Mesodermal cell (in vitro differentiated cells): ENCODE measurements around the gene ERBB3.
"Not testable (repeated sequence)": the region's sequence is repeated elsewhere in the genome, so short reads cannot be mapped to it uniquely, and the experiment has no call there.

ENCODE experiments used
- H3K27ac ChIP-seq: 2 replicates; pipeline ENCODE4 v1.7.0; 2013; ENCODE audit warnings: mild to moderate bottlenecking, low read depth, low read length, moderate library complexity; ENCODE audit not compliant: severe bottlenecking
- H3K36me3 ChIP-seq: 2 replicates; pipeline ENCODE4 v1.7.1; 2013; ENCODE audit warnings: mild to moderate bottlenecking, low read length, moderate library complexity; ENCODE audit not compliant: control insufficient read depth, insufficient read depth
- H3K4me1 ChIP-seq: one replicate; pipeline ENCODE4 v1.7.1; 2013; ENCODE audit warnings: mild to moderate bottlenecking, low read length; ENCODE audit not compliant: insufficient read depth, control insufficient read depth, poor library complexity, severe bottlenecking
- H3K4me3 ChIP-seq: 2 replicates; pipeline ENCODE4 v1.7.0; 2013; ENCODE audit warnings: low read length, control low read depth, mild to moderate bottlenecking; ENCODE audit not compliant: insufficient read depth, poor library complexity, severe bottlenecking; ENCODE audit errors: extremely low read depth
- H3K9me3 ChIP-seq: 2 replicates; pipeline ENCODE4 v1.7.1; 2013; ENCODE audit warnings: mild to moderate bottlenecking, low read length, moderate library complexity; ENCODE audit not compliant: control insufficient read depth
- WGBS, 2 experiments: methylation state at CpG; one replicate each; pipeline ENCODE4 v1.1.5; 2013; ENCODE audit warnings: missing lambda C conversion rate in 2 of 2; ENCODE audit not compliant: insufficient coverage in 2 of 2; 5-methylcytosine and 5-hydroxymethylcytosine counted together

Gene ERBB3

DNA sequence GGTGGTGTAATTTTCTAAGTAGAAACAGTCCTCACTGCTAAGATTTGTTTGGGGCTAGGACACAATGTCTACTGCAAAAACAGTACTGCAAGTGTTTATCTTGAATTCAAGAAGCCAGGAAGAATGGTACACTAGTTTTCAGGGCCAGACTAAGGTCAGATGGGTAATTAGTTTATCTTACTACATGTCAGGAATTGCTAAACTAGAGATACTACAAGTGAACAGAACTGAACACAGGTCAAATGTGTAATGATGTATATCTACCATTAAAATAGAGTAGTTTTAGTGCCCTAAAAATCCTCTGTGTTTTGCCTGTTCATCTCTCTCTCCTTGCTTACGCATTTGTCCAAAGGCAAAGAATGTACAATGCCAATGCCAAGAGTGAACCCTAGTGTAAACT, 34.1 kb downstream of the ERBB3 start:
- 83 to 100% methylated on average over 1 of the region's 1 CpG for WGBS, 2 experiments
- peaks cover 4% of the 10 kb centered on the region for H3K9me3 ChIP-seq
- H3K36me3 ChIP-seq, result peaks cover 57% of the 10 kb centered on the region
- no peak overlapping the region for H3K4me3 ChIP-seq
- H3K4me1 ChIP-seq, result peaks cover 6% of the 10 kb centered on the region
- H3K27ac ChIP-seq, result no peak overlapping the region

DNA sequence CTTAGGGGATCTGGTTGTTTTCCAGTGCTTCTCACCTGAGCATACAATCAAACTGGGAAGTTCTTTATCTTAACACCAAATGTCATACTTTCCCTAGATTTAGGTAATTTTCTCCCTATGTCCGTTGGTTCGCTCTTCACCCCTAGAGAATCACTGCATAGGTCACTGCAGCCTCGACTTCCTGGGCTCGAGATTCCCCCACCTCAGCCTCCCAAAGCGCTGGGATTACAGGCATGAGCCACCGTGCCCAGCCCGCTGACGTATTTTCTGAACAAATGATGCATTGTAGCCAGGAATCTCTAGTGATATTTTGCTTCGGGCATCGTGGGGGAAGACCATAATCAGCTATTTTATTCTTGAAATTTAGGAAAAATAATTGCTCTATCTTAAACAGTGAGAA, 35.4 kb downstream of the ERBB3 start:
- Histone ChIP-seq H3K4me3 (peak overlapping the region; percentile 86), H3K9me3 (peaks cover 4% of the 10 kb centered on the region), H3K4me1 (peaks cover 17% of the 10 kb centered on the region), H3K27ac (peak overlapping the region; percentile 97), H3K36me3 (peaks cover 46% of the 10 kb centered on the region)
- WGBS, 2 experiments, result 68 to 77% methylated on average over 8 to 10 of the region's 10 CpGs

DNA sequence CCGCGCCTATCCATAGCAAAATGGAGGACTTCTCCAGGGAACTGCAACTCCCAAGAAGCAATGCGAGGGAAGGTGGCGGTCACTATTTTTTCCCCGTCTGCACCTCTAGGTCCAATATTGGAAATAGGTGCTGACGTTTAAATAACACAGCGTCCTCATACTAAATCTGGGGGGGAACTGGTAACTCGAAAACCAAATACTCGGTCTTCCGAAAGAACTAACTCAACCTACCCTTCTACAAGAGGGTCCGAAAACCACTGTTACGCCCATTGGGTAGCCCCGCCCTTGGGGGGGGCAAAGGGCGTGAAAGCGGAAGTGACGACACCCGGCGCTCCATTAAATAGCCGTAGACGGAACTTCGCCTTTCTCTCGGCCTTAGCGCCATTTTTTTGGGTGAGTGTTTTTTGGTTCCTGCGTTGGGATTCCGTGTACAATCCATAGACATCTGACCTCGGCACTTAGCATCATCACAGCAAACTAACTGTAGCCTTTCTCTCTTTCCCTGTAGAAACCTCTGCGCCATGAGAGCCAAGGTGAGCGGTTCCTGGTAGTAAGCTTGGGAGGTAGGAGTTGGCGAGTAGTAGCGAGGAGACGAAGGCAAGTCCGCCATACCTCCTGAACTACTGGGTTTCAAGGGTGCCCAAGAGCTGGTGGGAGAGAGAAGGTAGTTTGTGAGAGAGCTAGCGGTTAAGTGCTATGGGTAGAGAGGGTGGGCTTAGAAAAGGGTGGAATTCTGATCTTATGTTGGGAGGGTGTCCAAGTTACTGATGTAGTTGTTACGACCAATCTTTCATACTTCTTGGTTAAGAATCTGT, 36.5 kb downstream of the ERBB3 start, which contains the start of gene RPL41:
Gene RPL41 (plus strand): TSS at position 367 of the 815 bp plus-strand sequence.
- 0 to 1% methylated on average over 22 to 27 of the region's 34 CpGs for WGBS, 2 experiments
- Histone ChIP-seq H3K9me3 (peaks cover 4% of the 10 kb centered on the region), H3K4me1 (peaks cover 17% of the 10 kb centered on the region), H3K4me3 (peak within 1 kb of the TSS; percentile 86), H3K36me3 (peaks cover 46% of the 10 kb centered on the region), H3K27ac (peak within 1 kb of the TSS; percentile 97)

DNA sequence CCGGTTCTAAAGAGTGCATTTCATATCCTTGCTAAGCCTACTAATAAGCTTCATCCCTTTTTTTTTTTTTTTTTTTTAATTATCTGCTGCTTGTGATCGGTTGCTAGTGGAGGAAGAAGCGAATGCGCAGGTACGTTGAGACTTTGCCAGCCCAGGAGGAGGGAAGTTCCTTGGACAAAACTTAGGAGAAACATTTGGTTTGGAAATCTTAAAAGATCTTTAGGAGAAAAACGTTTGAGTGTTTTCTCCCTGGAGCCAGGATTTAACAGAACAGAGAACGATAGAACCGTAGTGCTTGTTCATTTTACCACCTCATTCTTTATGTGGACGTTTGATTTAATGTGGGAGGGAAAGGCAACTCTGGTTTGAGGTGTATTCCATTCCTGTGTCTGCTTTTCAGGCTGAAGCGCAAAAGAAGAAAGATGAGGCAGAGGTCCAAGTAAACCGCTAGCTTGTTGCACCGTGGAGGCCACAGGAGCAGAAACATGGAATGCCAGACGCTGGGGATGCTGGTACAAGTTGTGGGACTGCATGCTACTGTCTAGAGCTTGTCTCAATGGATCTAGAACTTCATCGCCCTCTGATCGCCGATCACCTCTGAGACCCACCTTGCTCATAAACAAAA, 37.2 kb downstream of the ERBB3 start:
- H3K27ac ChIP-seq, result peak overlapping the region; percentile 97
- H3K9me3 ChIP-seq, result not testable (repeated sequence)
- 0% methylated on average over 4 to 5 of the region's 16 CpGs for WGBS, 2 experiments
- H3K4me1 ChIP-seq, result peaks cover 17% of the 10 kb centered on the region
- H3K4me3 ChIP-seq, result peak overlapping the region; percentile 86
- H3K36me3 ChIP-seq, result peaks cover 47% of the 10 kb centered on the region

DNA sequence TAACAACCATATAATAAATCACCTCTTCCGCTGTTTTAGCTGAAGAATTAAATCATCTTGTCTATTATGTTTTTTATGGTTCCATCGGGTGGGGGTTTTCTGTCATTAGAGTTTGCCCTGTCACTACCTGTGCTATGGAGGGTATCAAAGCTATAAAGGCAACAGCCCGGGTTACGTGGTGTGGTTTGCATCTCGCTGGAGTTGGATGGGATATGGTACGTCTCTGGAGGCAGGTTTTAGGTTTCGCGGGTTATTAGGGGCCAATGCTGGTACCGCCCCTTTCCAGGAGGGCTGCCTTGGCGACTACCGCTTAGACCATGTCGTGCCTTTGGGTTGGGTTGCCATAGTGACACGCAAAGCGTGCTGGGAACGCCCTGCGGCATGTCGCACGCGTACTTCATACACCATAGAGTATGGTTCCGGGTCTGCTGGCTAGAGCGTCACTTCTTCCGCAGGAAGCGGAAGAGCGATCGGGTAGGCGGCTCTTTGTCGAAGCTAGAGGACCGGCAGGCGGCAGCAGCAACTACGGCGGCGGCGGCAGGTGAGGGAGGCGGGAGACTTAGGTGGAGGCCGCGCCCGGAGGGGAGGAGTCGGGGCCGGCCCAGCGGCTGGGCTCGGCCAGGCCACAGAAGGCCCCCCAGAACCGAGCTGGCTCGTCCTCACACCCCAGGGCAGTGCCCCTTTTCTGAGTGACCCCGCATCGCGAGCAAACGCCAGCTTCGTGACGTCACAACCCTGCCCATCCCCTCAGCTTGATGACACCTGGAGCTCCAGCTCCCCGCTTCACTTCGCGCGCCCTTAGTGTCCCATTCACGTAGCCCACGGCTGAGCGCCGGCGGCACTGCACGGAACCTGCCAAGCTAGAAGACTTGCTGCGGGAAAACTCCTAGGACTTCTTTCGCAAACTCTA, 38.1 kb downstream of the ERBB3 start, which contains the start of gene ZC3H10:
Gene ZC3H10 (plus strand): TSS at position 489 of the 910 bp plus-strand sequence. CDS start 2,297 bp downstream, outside the sequence.
- H3K4me3 ChIP-seq, result peak within 1 kb of the TSS; percentile 86
- H3K36me3 ChIP-seq, result peaks cover 38% of the 10 kb centered on the region
- peaks cover 4% of the 10 kb centered on the region for H3K9me3 ChIP-seq
- H3K27ac ChIP-seq, result peak within 1 kb of the TSS; percentile 97
- WGBS, 2 experiments, result 1% methylated on average over 50 to 55 of the region's 61 CpGs
- peaks cover 17% of the 10 kb centered on the region for H3K4me1 ChIP-seq

DNA sequence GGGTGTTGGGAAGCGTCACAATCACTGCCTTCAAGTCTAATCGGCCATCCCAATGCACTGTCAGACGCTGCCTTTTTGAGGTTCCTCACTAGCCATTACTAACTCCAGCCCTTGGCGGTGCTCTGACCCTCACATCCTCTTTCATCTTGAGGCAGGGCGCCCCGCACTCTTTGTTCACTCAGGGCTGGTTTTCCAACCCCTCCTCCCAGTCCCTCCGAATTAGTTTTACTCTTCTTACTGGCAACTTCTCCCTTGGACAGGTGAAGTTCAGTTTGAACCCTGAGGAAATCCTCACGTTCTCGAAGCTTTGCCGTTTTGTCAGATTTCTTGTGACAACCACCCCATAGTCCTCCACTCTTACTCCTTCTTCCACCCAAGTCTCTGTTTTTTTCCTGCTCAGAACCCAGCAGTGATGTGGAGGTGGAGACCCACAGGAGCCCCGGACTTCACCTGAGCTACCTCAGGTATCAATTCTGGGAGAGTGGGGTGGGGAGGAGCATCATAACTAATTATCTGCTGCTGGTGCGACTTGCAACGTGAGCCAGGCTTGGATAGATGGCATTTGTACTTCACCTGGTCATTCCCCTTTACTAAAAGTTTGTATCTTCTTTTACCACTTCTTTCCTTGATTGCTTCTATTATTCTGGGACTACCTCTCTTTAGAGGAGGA, 38.9 kb downstream of the ERBB3 start:
- Histone ChIP-seq H3K4me3 (peak overlapping the region; percentile 86), H3K27ac (peak overlapping the region; percentile 73), H3K9me3 (peaks cover 4% of the 10 kb centered on the region), H3K4me1 (peaks cover 17% of the 10 kb centered on the region), H3K36me3 (peaks cover 31% of the 10 kb centered on the region)
- WGBS, 2 experiments, result 28 to 31% methylated on average over 9 to 12 of the region's 13 CpGs

DNA sequence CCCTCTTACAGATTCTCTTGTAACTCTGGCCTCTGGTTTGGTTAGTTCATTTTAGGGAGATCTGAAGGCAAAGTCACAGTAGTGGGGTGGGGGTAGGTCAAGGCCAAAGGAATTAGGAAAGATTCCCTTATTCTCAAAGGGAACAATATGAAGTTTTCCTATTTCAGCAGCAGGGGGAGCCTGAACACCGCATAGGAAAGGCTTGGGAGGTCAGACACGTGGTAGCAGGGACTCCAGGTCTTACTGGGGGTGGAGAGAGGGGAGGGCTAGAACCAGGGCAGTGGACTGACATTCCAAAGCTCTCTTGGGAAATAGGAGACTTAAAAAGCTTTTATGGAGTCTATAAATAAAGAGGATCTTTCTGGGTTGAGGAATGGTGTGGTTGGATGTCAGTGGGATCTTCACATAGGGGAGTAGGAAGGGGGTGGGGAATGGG, 39.4 kb downstream of the ERBB3 start:
- Histone ChIP-seq H3K27ac (peak overlapping the region; percentile 38), H3K4me3 (peak overlapping the region; percentile 86), H3K4me1 (peaks cover 17% of the 10 kb centered on the region), H3K36me3 (peaks cover 28% of the 10 kb centered on the region), H3K9me3 (peaks cover 4% of the 10 kb centered on the region)
- 0% methylated on average over 2 of the region's 2 CpGs for WGBS, 2 experiments

DNA sequence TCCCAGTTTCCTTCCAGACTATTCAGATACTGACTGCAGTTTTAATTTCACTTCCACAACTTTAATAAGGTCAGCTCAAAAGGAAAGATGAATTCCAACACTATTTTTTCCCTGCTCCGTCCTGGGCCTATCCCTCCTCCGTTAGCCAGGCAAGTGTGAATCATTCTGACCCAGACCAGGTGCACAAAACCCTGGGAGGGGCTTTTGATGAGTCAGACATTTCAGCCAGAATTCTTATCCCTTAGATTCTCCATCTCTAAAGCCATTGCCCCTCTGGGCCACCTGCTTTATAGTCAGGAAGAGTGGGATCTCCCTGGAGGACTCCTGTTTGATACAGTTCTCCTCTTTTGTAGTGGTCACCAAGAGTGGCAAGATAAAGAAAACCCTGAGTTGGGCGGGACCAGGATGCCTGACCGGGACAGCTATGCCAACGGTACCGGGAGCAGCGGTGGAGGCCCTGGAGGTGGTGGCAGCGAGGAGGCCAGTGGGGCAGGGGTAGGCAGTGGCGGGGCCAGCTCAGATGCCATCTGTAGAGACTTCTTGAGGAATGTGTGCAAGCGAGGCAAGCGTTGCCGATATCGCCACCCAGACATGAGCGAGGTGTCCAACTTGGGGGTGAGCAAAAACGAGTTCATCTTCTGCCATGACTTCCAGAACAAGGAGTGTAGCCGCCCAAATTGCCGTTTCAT, 40.3 kb downstream of the ERBB3 start:
- H3K27ac ChIP-seq, result no peak overlapping the region
- H3K9me3 ChIP-seq, result peaks cover 2% of the 10 kb centered on the region
- WGBS, 2 experiments, result 96 to 98% methylated on average over 16 to 17 of the region's 17 CpGs
- H3K4me1 ChIP-seq, result peaks cover 17% of the 10 kb centered on the region
- H3K4me3 ChIP-seq, result no peak overlapping the region
- peaks cover 28% of the 10 kb centered on the region for H3K36me3 ChIP-seq

DNA sequence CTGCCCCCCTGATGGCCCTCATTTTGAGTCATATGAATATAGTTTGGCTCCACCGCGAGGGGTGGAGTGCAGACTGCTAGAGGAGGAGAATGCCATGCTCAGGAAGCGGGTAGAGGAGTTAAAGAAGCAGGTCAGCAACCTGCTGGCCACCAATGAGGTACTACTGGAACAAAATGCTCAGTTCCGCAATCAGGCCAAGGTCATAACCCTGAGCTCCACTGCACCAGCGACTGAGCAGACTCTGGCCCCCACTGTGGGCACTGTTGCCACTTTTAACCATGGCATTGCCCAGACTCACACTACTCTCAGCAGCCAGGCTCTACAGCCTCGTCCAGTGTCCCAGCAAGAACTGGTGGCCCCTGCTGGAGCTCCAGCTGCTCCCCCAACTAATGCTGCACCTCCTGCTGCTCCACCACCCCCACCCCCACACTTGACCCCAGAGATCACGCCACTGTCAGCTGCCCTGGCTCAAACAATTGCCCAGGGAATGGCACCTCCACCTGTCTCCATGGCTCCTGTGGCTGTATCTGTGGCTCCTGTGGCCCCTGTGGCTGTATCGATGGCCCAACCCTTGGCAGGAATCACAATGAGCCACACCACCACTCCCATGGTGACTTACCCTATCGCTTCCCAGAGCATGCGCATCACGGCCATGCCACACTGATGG, 41.4 kb downstream of the ERBB3 start:
- Histone ChIP-seq H3K9me3 (no peaks in the 10 kb centered on the region), H3K4me1 (peaks cover 19% of the 10 kb centered on the region), H3K27ac (no peak overlapping the region), H3K36me3 (peaks cover 28% of the 10 kb centered on the region), H3K4me3 (no peak overlapping the region)
- whole genome bisulfite sequencing, 2 experiments, result 96 to 98% methylated on average over 9 to 11 of the region's 11 CpGs
